WTC11 (cell line): ENCODE results near the gene GAS2. TPM values are rescaled to one million over a fixed set of nuclear protein-coding genes. Genes with fewer than 3 reads are reported as not detected.

ENCODE experiments used
- ATAC-seq: fragments of 200-7000 bp; cut with Tn5 transposase; 2 replicates; pipeline ENCODE4 v1.10.0; 2021; ENCODE audit warnings: mild to moderate bottlenecking, moderate library complexity
- CTCF ChIA-PET: fragments of 300-600 bp; sonication (Branson Sonifier 250); formaldehyde crosslinking; loops from one replicate; lab custom pipeline; 2021; ENCODE audit warnings: antibody characterized with exemption; lab: Charles Lee
- POLR2A ChIA-PET: fragments of 350-600 bp; sonication (Branson Sonifier 250); formaldehyde crosslinking; loops from one replicate; lab custom pipeline; 2021; ENCODE audit warnings: antibody characterized with exemption; lab: Charles Lee
- DNase-seq: peaks from one replicate; pipeline ENCODE4 v3.0.0; 2021; ENCODE audit warnings: low spot score
- H3K27ac Mint-ChIP-seq: 2 replicates; pipeline ENCODE4 v1.8.0; 2021; ENCODE audit warnings: mixed read lengths
- H3K27me3 Mint-ChIP-seq: 2 replicates; pipeline ENCODE4 v1.8.0; 2021; ENCODE audit warnings: low read depth, mild to moderate bottlenecking, moderate library complexity, mixed read lengths
- H3K36me3 Mint-ChIP-seq: 2 replicates; pipeline ENCODE4 v1.8.0; 2021; ENCODE audit warnings: mixed read lengths
- H3K4me1 Mint-ChIP-seq: 2 replicates; pipeline ENCODE4 v1.8.0; 2022; ENCODE audit warnings: mixed read lengths
- H3K4me3 Mint-ChIP-seq: 2 replicates; pipeline ENCODE4 v1.8.0; 2021; ENCODE audit warnings: mild to moderate bottlenecking, moderate library complexity, mixed read lengths
- H3K9me3 Mint-ChIP-seq: 2 replicates; pipeline ENCODE4 v1.8.0; 2021; ENCODE audit warnings: mixed read lengths
- CREB1 ChIP-seq: sonication (generic); formaldehyde crosslinking; IDR thresholded peaks from 2 replicates; pipeline ENCODE4 v1.8.0; 2023; ENCODE audit warnings: mild to moderate bottlenecking, missing genetic modification reagents
- CREM ChIP-seq: sonication (generic); formaldehyde crosslinking; IDR thresholded peaks from 2 replicates; pipeline ENCODE4 v1.8.1; 2022; ENCODE audit warnings: mild to moderate bottlenecking, missing genetic modification reagents, moderate library complexity
- FOXK1 ChIP-seq: sonication (generic); formaldehyde crosslinking; IDR thresholded peaks from 2 replicates; pipeline ENCODE4 v1.8.0; 2022; ENCODE audit warnings: mild to moderate bottlenecking, moderate library complexity, missing genetic modification reagents
- GRHL2 ChIP-seq: fragments of 250-450 bp; sonication (Bioruptor Pico); IDR thresholded peaks from 2 replicates; pipeline ENCODE4 v1.8.0; 2022; ENCODE audit warnings: mild to moderate bottlenecking, moderate library complexity; ENCODE audit not compliant: insufficient replicate concordance, severe bottlenecking
- HMGA2 ChIP-seq: fragments of 250-450 bp; sonication (Bioruptor Pico); IDR thresholded peaks from 2 replicates; pipeline ENCODE4 v1.4.0; 2021; ENCODE audit warnings: mild to moderate bottlenecking, moderate library complexity
- JAZF1 ChIP-seq: fragments of 250-450 bp; sonication (Bioruptor Pico); IDR thresholded peaks from 2 replicates; pipeline ENCODE4 v1.9.0; 2021; ENCODE audit warnings: moderate library complexity, mild to moderate bottlenecking, inconsistent platforms
- KAT7 ChIP-seq: sonication (generic); formaldehyde crosslinking; IDR thresholded peaks from 2 replicates; pipeline ENCODE4 v1.8.1; 2023; ENCODE audit warnings: missing genetic modification reagents, mild to moderate bottlenecking, borderline replicate concordance
- MXD4 ChIP-seq: fragments of 250-450 bp; sonication (Bioruptor Pico); IDR thresholded peaks from 2 replicates; pipeline ENCODE4 v1.8.0; 2021; ENCODE audit warnings: mild to moderate bottlenecking, moderate library complexity, borderline replicate concordance
- NR1H2 ChIP-seq: sonication (generic); formaldehyde crosslinking; IDR thresholded peaks from 2 replicates; pipeline ENCODE4 v1.9.0; 2021; ENCODE audit warnings: mild to moderate bottlenecking, moderate library complexity, missing genetic modification reagents
- NR2C2 ChIP-seq: sonication (generic); formaldehyde crosslinking; IDR thresholded peaks from 2 replicates; pipeline ENCODE4 v1.8.0; 2022; ENCODE audit warnings: mild to moderate bottlenecking, missing genetic modification reagents
- NR3C1 ChIP-seq: sonication (generic); formaldehyde crosslinking; conservative IDR thresholded peaks from 2 replicates; pipeline ENCODE4 v1.8.1; 2023; ENCODE audit warnings: low read depth, mild to moderate bottlenecking, missing genetic modification reagents
- RELA ChIP-seq: sonication (generic); formaldehyde crosslinking; IDR thresholded peaks from 2 replicates; pipeline ENCODE4 v1.8.1; 2022; ENCODE audit warnings: missing genetic modification reagents, mild to moderate bottlenecking, borderline replicate concordance
- SMAD3 ChIP-seq: sonication (generic); formaldehyde crosslinking; IDR thresholded peaks from 2 replicates; pipeline ENCODE4 v1.8.0; 2022; ENCODE audit warnings: missing genetic modification reagents, mild to moderate bottlenecking, borderline replicate concordance
- ZNF138 ChIP-seq: sonication (generic); formaldehyde crosslinking; conservative IDR thresholded peaks from 2 replicates; pipeline ENCODE4 v1.8.1; 2022; ENCODE audit warnings: mild to moderate bottlenecking, moderate library complexity, missing genetic modification reagents
- ZNF416 ChIP-seq: fragments of 250-450 bp; sonication (Bioruptor Pico); IDR thresholded peaks from 2 replicates; pipeline ENCODE4 v1.9.0; 2021; ENCODE audit warnings: mild to moderate bottlenecking, inconsistent platforms
- ZNF423 ChIP-seq: fragments of 250-450 bp; sonication (Bioruptor Pico); IDR thresholded peaks from 2 replicates; pipeline ENCODE4 v2.1.2; 2022; ENCODE audit warnings: mild to moderate bottlenecking, moderate library complexity
- total RNA-seq: library from RNA; stranded (reverse); gene quantifications from 3 replicates; pipeline ENCODE4 v1.2.3, GENCODE V29; 2021
- TF ChIP-seq, protein P1 (sequence below): sonication (generic); formaldehyde crosslinking; IDR thresholded peaks from 2 replicates; pipeline ENCODE4 v1.8.1; 2022; ENCODE audit warnings: low read depth, mild to moderate bottlenecking, moderate library complexity, missing genetic modification reagents, borderline replicate concordance
- TF ChIP-seq, protein P2 (sequence below): sonication (generic); formaldehyde crosslinking; conservative IDR thresholded peaks from 2 replicates; pipeline ENCODE4 v1.8.1; 2023; ENCODE audit warnings: mild to moderate bottlenecking, low read depth, missing genetic modification reagents, moderate library complexity
- TF ChIP-seq, protein P3 (sequence below): sonication (generic); formaldehyde crosslinking; conservative IDR thresholded peaks from 2 replicates; pipeline ENCODE4 v1.8.1; 2022; ENCODE audit warnings: mild to moderate bottlenecking, missing genetic modification reagents

The GAS2 gene
- total RNA-seq, 1 experiment from 2014 or later = 1.8 TPM

DNA sequence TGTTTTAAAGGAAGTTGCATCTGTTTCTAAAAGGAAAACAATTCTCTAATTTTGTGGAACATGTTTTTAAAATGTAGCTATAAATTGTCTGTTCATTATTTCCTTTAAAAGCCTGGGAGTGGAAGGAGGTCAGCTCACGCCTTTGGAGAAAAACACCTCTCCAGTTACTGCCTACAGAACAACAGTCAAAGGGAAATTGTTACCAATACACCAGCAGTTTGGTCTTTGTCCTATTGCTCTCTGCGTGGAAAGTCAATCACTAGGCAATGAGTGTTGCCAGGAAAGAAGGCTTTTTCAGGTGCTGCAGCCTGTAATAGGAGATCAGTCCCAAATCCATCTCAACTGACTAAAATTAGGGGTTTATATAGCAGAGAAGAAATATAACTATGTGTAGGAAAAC is 141.0 kb downstream of the GAS2 start:
- H3K4me1 Mint-ChIP-seq = peaks cover 8% of the 10 kb centered on the region
- ChIA-PET POLR2A (no interaction called here), CTCF (no interaction called here)
- DNase-seq = no peak
- no peaks in the 10 kb centered on the region for H3K27me3 Mint-ChIP-seq
- no peak overlapping the region for H3K27ac Mint-ChIP-seq
- TF ChIP-seq JAZF1 (no peak), FOXK1 (CRISPR knock-in tag) (no peak), SMAD3 (no peak), CREB1 (CRISPR knock-in tag) (no peak)
- TF ChIP-seq, protein P1, sequence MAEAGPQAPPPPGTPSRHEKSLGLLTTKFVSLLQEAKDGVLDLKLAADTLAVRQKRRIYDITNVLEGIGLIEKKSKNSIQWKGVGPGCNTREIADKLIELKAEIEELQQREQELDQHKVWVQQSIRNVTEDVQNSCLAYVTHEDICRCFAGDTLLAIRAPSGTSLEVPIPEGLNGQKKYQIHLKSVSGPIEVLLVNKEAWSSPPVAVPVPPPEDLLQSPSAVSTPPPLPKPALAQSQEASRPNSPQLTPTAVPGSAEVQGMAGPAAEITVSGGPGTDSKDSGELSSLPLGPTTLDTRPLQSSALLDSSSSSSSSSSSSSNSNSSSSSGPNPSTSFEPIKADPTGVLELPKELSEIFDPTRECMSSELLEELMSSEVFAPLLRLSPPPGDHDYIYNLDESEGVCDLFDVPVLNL = no peak
- TF ChIP-seq, protein P2, sequence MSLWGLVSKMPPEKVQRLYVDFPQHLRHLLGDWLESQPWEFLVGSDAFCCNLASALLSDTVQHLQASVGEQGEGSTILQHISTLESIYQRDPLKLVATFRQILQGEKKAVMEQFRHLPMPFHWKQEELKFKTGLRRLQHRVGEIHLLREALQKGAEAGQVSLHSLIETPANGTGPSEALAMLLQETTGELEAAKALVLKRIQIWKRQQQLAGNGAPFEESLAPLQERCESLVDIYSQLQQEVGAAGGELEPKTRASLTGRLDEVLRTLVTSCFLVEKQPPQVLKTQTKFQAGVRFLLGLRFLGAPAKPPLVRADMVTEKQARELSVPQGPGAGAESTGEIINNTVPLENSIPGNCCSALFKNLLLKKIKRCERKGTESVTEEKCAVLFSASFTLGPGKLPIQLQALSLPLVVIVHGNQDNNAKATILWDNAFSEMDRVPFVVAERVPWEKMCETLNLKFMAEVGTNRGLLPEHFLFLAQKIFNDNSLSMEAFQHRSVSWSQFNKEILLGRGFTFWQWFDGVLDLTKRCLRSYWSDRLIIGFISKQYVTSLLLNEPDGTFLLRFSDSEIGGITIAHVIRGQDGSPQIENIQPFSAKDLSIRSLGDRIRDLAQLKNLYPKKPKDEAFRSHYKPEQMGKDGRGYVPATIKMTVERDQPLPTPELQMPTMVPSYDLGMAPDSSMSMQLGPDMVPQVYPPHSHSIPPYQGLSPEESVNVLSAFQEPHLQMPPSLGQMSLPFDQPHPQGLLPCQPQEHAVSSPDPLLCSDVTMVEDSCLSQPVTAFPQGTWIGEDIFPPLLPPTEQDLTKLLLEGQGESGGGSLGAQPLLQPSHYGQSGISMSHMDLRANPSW = no peak
- TF ChIP-seq, all 79 proteins: peak for 0
- no peak for ATAC-seq
- H3K36me3 Mint-ChIP-seq = peaks cover 9% of the 10 kb centered on the region
- H3K4me3 Mint-ChIP-seq = no peak overlapping the region
- peaks cover 14% of the 10 kb centered on the region for H3K9me3 Mint-ChIP-seq

DNA sequence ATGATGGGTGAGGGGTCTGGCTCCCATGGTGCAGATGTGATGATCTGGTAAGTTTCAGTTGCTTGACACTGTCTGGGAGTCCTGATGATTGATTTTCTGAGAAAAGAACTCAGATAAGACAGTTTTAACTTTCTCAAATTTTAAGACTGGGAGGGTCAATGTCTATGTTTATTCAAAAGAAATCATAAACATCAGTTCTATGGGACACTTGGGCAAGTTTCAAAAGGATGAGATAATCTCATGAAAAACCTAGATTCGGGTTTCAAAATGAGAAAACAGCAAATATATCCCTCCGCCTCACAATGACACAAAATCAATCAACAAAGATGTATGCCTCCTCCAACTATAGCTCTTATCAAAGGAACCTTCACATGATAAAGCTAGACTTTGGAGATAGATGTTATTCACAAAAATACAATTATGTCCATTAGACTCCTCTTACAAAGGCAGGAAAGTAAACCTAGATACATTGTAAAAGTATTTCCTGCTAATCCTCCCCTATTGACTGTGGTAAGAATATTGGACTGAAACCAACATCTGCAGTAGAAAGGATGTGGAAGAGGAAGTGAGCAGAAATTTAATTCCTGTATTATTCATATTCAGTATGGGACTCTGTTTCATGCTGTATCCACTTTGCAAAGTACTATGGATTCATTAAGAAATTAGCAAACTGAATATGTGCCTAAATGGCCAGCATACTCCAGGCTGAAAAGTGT is 141.6 kb downstream of the GAS2 start:
- DNase-seq (no peak), ATAC-seq (no peak)
- Mint-ChIP-seq H3K9me3 (peaks cover 14% of the 10 kb centered on the region), H3K4me3 (no peak overlapping the region), H3K4me1 (peaks cover 8% of the 10 kb centered on the region), H3K27me3 (no peaks in the 10 kb centered on the region), H3K27ac (no peak overlapping the region), H3K36me3 (peaks cover 9% of the 10 kb centered on the region)
- CTCF ChIA-PET = no interaction called here
- TF ChIP-seq NR1H2 (CRISPR knock-in tag) (no peak), GRHL2 (CRISPR knock-in tag) (no peak), NR2C2 (CRISPR knock-in tag) (no peak), CREM (CRISPR knock-in tag) (no peak), SMAD3 (no peak), HMGA2 (CRISPR knock-in tag) (no peak), NR3C1 (CRISPR knock-in tag) (no peak), RELA (no peak), FOXK1 (CRISPR knock-in tag) (no peak), CREB1 (CRISPR knock-in tag) (no peak), KAT7 (CRISPR knock-in tag) (no peak), ZNF423 (CRISPR knock-in tag) (no peak), MXD4 (no peak), ZNF416 (CRISPR knock-in tag) (no peak), ZNF138 (CRISPR knock-in tag) (no peak)
- TF ChIP-seq, protein P3, sequence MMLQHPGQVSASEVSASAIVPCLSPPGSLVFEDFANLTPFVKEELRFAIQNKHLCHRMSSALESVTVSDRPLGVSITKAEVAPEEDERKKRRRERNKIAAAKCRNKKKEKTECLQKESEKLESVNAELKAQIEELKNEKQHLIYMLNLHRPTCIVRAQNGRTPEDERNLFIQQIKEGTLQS (CRISPR knock-in tag) = no peak
- TF ChIP-seq, protein P2 = no peak
- POLR2A ChIA-PET = no interaction called here
